ENCODE results near the gene SMC5. TPM values are rescaled to one million over a fixed set of nuclear protein-coding genes. Genes with fewer than 3 reads are reported as not detected.
"Not testable (repeated sequence)": the region's sequence is repeated elsewhere in the genome, so short reads cannot be mapped to it uniquely, and the experiment has no call there.

The SMC5 gene
- total RNA-seq, 1 experiment from 2014 or later: 42.8 TPM

DNA sequence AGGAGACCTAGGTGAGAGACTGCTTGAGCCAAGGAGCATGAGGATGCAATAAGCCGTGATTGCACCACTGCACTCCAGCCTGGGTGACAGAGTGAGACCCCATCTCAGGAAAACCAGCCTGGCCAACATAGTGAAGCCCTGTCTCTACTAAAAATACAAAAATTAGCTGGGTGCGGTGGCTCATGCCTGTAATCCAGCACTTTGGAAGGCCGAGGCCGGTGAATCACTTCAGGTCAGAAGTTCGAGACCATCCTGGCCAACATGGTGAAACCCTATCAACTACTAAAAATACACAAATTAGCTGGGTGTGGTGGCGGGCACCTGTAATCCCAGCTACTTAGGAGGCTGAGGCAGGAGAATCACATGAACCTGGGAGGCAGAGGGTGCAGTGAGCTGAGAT lies 142.5 kb downstream of the SMC5 start:
- not testable (repeated sequence) for H3K4me1 ChIP-seq (ENCODE audit: low read length); DNase-seq; H3K79me2 ChIP-seq (ENCODE audit: low read length); H3K9me3 ChIP-seq (ENCODE audit: low read length); H3K9ac ChIP-seq (ENCODE audit: low read length); H3K27me3 ChIP-seq (ENCODE audit: low read length); H3K4me2 ChIP-seq (ENCODE audit: low read depth, low read length, poor library complexity, severe bottlenecking); H3K36me3 ChIP-seq (ENCODE audit: insufficient read depth, low read length); H3K9me2 ChIP-seq (replicated peaks; ENCODE audit: insufficient read depth, low read length); H4K20me1 ChIP-seq (ENCODE audit: insufficient read depth, low read depth, low read length); H3K4me3 ChIP-seq (ENCODE audit: low read length); H2AFZ ChIP-seq (ENCODE audit: low read length); H3K27ac ChIP-seq (ENCODE audit: low read length)

DNA sequence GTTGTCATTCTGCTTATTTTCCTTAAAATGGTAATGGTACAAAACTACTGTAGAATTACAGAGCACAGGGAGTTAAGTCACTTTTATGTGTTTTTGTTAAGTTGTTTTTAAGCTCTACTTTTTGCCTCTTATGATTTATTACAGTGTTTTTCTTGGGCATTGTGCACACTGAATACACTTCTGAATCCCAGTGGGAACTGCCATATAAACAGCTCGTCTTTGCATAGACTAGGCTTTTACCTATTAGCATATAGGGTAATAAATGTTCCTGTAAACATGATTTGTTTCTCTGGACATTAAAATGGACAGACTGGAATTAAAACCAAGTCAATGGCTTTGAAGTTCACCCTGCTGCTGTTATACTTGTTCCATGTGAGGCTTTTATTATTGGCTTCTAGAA lies 143.4 kb downstream of the SMC5 start:
- H3K9ac ChIP-seq (ENCODE audit: low read length): no peak overlapping the region
- no peaks in the 10 kb centered on the region for H3K27me3 ChIP-seq (ENCODE audit: low read length)
- H4K20me1 ChIP-seq (ENCODE audit: insufficient read depth, low read depth, low read length): no peaks in the 10 kb centered on the region
- no peaks in the 10 kb centered on the region for H3K9me3 ChIP-seq (ENCODE audit: low read length)
- no peaks in the 10 kb centered on the region for H3K9me2 ChIP-seq (replicated peaks; ENCODE audit: insufficient read depth, low read length)
- no peak for DNase-seq
- H3K79me2 ChIP-seq (ENCODE audit: low read length): no peaks in the 10 kb centered on the region
- no peak overlapping the region for H3K4me2 ChIP-seq (ENCODE audit: low read depth, low read length, poor library complexity, severe bottlenecking)
- no peak overlapping the region for H3K27ac ChIP-seq (ENCODE audit: low read length)
- H2AFZ ChIP-seq (ENCODE audit: low read length): no peak overlapping the region
- no peaks in the 10 kb centered on the region for H3K36me3 ChIP-seq (ENCODE audit: insufficient read depth, low read length)
- H3K4me1 ChIP-seq (ENCODE audit: low read length): 0 out of 2 replicates have a peak, but pooled peaks cover 4% of the 10 kb centered on the region
- H3K4me3 ChIP-seq (ENCODE audit: low read length): no peak overlapping the region

DNA sequence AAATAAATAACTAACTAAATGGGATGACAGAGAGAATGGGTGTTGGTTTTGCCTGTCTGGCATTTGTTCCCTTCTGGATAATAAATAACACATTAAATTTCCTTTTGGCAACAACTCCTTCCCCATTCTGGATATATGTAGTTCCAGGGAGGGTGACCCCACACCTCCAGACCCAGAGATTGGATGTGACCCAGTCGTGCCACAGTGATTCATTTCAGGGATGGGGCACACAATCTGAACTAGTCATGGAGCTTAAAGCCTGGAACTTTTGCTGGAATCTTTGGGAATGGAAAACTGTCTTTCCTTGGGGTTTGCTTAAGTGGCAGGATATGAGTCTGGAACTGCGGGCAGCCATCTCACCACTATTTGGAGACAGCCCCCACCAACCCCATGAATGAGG lies 144.4 kb downstream of the SMC5 start:
- H2AFZ ChIP-seq (ENCODE audit: low read length): no peak overlapping the region
- H3K4me3 ChIP-seq (ENCODE audit: low read length): no peak overlapping the region
- H4K20me1 ChIP-seq (ENCODE audit: insufficient read depth, low read depth, low read length): no peaks in the 10 kb centered on the region
- no peak for DNase-seq
- H3K4me2 ChIP-seq (ENCODE audit: low read depth, low read length, poor library complexity, severe bottlenecking): no peak overlapping the region
- no peaks in the 10 kb centered on the region for H3K27me3 ChIP-seq (ENCODE audit: low read length)
- no peaks in the 10 kb centered on the region for H3K4me1 ChIP-seq (ENCODE audit: low read length)
- no peaks in the 10 kb centered on the region for H3K36me3 ChIP-seq (ENCODE audit: insufficient read depth, low read length)
- H3K79me2 ChIP-seq (ENCODE audit: low read length): no peaks in the 10 kb centered on the region
- H3K9me2 ChIP-seq (replicated peaks; ENCODE audit: insufficient read depth, low read length): no peaks in the 10 kb centered on the region
- no peak overlapping the region for H3K27ac ChIP-seq (ENCODE audit: low read length)
- no peaks in the 10 kb centered on the region for H3K9me3 ChIP-seq (ENCODE audit: low read length)
- no peak overlapping the region for H3K9ac ChIP-seq (ENCODE audit: low read length)

DNA sequence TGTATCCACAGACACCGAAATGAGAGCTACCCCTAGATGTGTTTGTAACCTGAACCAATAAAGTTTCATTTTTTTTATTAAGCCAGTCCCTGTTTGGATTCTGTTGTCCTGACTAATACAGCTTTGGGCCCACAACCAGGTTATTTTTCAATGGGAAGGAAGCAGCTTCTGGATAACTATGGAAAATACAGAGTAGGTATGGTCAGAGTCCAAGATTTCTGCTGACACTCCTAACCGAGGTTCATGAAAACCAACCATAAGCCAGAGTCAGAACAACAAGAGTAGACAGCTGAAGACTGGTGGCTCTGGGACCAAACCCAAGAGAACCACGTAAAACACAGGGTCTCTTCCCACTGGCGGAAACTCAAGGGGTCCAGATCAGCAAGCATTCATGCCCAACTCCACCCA lies 144.8 kb downstream of the SMC5 start:
- Histone ChIP-seq H3K36me3 (ENCODE audit: insufficient read depth, low read length) (no peaks in the 10 kb centered on the region), H3K4me3 (ENCODE audit: low read length) (no peak overlapping the region), H3K4me1 (ENCODE audit: low read length) (no peaks in the 10 kb centered on the region), H3K79me2 (ENCODE audit: low read length) (no peaks in the 10 kb centered on the region), H3K27me3 (ENCODE audit: low read length) (no peaks in the 10 kb centered on the region), H2AFZ (ENCODE audit: low read length) (no peak overlapping the region), H3K9me2 (replicated peaks; ENCODE audit: insufficient read depth, low read length) (no peaks in the 10 kb centered on the region), H3K4me2 (ENCODE audit: low read depth, low read length, poor library complexity, severe bottlenecking) (no peak overlapping the region), H4K20me1 (ENCODE audit: insufficient read depth, low read depth, low read length) (no peaks in the 10 kb centered on the region), H3K9me3 (ENCODE audit: low read length) (no peaks in the 10 kb centered on the region), H3K9ac (ENCODE audit: low read length) (no peak overlapping the region), H3K27ac (ENCODE audit: low read length) (no peak overlapping the region)
- no peak for DNase-seq

DNA sequence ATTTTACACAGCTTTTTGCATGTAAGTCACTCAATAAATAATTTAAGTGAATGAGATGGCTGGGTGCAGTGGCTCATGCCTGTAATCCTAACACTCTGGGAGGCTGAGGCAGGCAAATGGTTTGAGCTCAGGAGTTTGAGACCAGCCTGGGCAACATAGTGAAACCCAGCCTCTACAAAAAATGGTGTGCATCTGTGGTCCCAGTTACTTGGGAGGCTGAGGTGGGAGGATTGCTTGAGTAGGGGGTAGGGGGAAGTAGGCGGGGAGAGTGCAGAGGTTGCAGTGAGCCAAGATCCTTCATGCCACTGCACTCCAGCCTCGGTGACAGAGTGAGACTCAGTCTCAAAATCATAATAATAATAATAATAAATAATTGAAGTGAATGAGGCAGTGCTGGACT lies 145.5 kb downstream of the SMC5 start:
- H3K4me3 ChIP-seq (ENCODE audit: low read length): no peak overlapping the region
- no peak overlapping the region for H3K27ac ChIP-seq (ENCODE audit: low read length)
- DNase-seq: no peak
- H3K9me2 ChIP-seq (replicated peaks; ENCODE audit: insufficient read depth, low read length): no peaks in the 10 kb centered on the region
- H3K27me3 ChIP-seq (ENCODE audit: low read length): no peaks in the 10 kb centered on the region
- H3K36me3 ChIP-seq (ENCODE audit: insufficient read depth, low read length): no peaks in the 10 kb centered on the region
- H2AFZ ChIP-seq (ENCODE audit: low read length): no peak overlapping the region
- H3K4me2 ChIP-seq (ENCODE audit: low read depth, low read length, poor library complexity, severe bottlenecking): no peak overlapping the region
- H3K9me3 ChIP-seq (ENCODE audit: low read length): no peaks in the 10 kb centered on the region
- no peak overlapping the region for H3K9ac ChIP-seq (ENCODE audit: low read length)
- H4K20me1 ChIP-seq (ENCODE audit: insufficient read depth, low read depth, low read length): no peaks in the 10 kb centered on the region
- H3K79me2 ChIP-seq (ENCODE audit: low read length): no peaks in the 10 kb centered on the region
- no peaks in the 10 kb centered on the region for H3K4me1 ChIP-seq (ENCODE audit: low read length)

Small RNA genes lying within 50 kb of the gene (small RNA-seq; reads per million reads assigned to genes)
- not detected for gene RF00019

Other genes with a start within 250 kb of the SMC5 start
- not detected in 2 replicates for gene MAMDC2, start 215.1 kb upstream of the SMC5 start, total RNA-seq (2014; rRNA removed; shearing (Covaris generic); ENCODE audit: low replicate concordance)
- 0.04 TPM in 1 of 2 replicates, not detected in the other for gene KLF9, start 155.7 kb downstream of the SMC5 start, total RNA-seq (2014; rRNA removed; shearing (Covaris generic); ENCODE audit: low replicate concordance)